SU-DHL-6 (cell line): ENCODE data around the gene EIF4EBP2.

ENCODE experiments used
- H2AFZ ChIP-seq: fragments of 200-600 bp; sonication (generic); 2 replicates; pipeline ENCODE4 v1.6.1; 2014; ENCODE audit warnings: low read depth, mild to moderate bottlenecking, moderate library complexity, mixed read lengths, antibody characterized with exemption, low read length; ENCODE audit not compliant: severe bottlenecking
- H3F3A ChIP-seq: fragments of 200-600 bp; shearing (Covaris generic); 2 replicates; pipeline ENCODE4 v1.6.0; 2016; ENCODE audit warnings: antibody characterized with exemption, mild to moderate bottlenecking; ENCODE audit not compliant: insufficient read depth
- H3K27ac ChIP-seq: fragments of 200-600 bp; sonication (generic); 2 replicates; pipeline ENCODE4 v1.5.1; 2016; ENCODE audit warnings: low read depth, mild to moderate bottlenecking, low read length, moderate library complexity, mixed read lengths
- H3K27me3 ChIP-seq: fragments of 200-600 bp; sonication (generic), shearing (Covaris generic); 2 replicates; pipeline ENCODE4 v1.6.0; 2014; ENCODE audit warnings: mild to moderate bottlenecking, low read length
- H3K36me3 ChIP-seq: fragments of 200-600 bp; sonication (generic); 2 replicates; pipeline ENCODE4 v1.6.1; 2014; ENCODE audit warnings: mild to moderate bottlenecking, low read length, mixed read lengths
- H3K4me2 ChIP-seq: fragments of 300-600, 200-600 bp; shearing (Covaris generic), sonication (generic); 2 replicates; pipeline ENCODE4 v1.6.0; 2014; ENCODE audit warnings: low read length, low read depth, mild to moderate bottlenecking; ENCODE audit not compliant: poor library complexity, severe bottlenecking
- H3K4me3 ChIP-seq: fragments of 200-600 bp; sonication (generic); 2 replicates; pipeline ENCODE4 v1.5.1; 2014; ENCODE audit warnings: antibody characterized with exemption, low read length, mild to moderate bottlenecking, mixed read lengths; ENCODE audit not compliant: insufficient read depth, poor library complexity, severe bottlenecking
- H3K79me2 ChIP-seq: fragments of 200-600 bp; sonication (generic); 2 replicates; pipeline ENCODE4 v1.6.1; 2014; ENCODE audit warnings: mild to moderate bottlenecking, low read length, moderate library complexity; ENCODE audit not compliant: insufficient read depth
- H3K9ac ChIP-seq: fragments of 200-600 bp; sonication (generic); 2 replicates; pipeline ENCODE4 v1.7.0; 2014; ENCODE audit warnings: mild to moderate bottlenecking, low read length
- H3K9me2 ChIP-seq: fragments of 200-600 bp; sonication (generic); replicated peaks from 2 replicates; pipeline ENCODE4 v1.6.1; 2014; ENCODE audit warnings: low read length; ENCODE audit not compliant: insufficient read depth
- H3K9me3 ChIP-seq: fragments of 200-600 bp; sonication (generic); 2 replicates; pipeline ENCODE4 v1.6.1; 2014; ENCODE audit warnings: low read length, mixed read lengths; ENCODE audit not compliant: insufficient read depth
- H4K20me1 ChIP-seq: fragments of 200-600 bp; sonication (generic); 2 replicates; pipeline ENCODE4 v1.6.1; 2014; ENCODE audit warnings: low read depth, mild to moderate bottlenecking, antibody characterized with exemption, low read length, moderate library complexity, mixed read lengths
- EZH2phosphoT487 ChIP-seq: fragments of 200-600 bp; sonication (generic), shearing (Covaris generic); conservative IDR thresholded peaks from 2 replicates; pipeline ENCODE4 v1.6.1; 2018; ENCODE audit warnings: mild to moderate bottlenecking, antibody characterized with exemption, low read length, moderate library complexity, mixed read lengths
- TF ChIP-seq, protein P1 (sequence below): fragments of 200-600 bp; sonication (generic); IDR thresholded peaks from one replicate; pipeline ENCODE4 v1.5.1; 2017; ENCODE audit warnings: antibody characterized with exemption, mild to moderate bottlenecking, low read length, moderate library complexity; ENCODE audit not compliant: insufficient read depth, poor library complexity, severe bottlenecking

Gene EIF4EBP2

DNA sequence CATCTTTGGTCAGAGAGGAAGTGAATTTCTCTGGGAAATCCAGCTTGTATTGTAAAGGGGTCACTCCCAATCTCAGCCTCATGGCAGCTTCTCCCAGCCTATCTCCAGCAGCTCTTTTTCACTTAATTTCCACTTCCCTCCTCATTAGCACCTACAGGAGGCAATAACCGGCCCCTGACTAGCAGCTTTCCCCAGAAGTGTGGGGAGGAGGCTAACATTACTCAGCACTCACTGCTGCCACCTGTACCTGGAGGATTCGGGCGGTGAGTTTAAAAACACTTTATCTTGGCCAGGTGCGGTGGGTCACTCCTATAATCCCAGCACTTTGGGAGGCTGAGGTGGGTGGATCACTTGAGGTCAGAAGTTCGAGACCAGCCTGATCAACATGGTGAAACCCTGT is 33.8 kb downstream of the EIF4EBP2 start:
- no peaks in the 10 kb centered on the region for H3K79me2 ChIP-seq
- H3K9me3 ChIP-seq: no peaks in the 10 kb centered on the region
- no peak overlapping the region for H2AFZ ChIP-seq
- no peaks in the 10 kb centered on the region for H3K27me3 ChIP-seq
- H3K9ac ChIP-seq: no peak overlapping the region
- H3K36me3 ChIP-seq: no peaks in the 10 kb centered on the region
- H3K4me3 ChIP-seq: no peak overlapping the region
- no peak overlapping the region for H3K4me2 ChIP-seq
- no peaks in the 10 kb centered on the region for H3K9me2 ChIP-seq
- no peak overlapping the region for H3K27ac ChIP-seq
- H3F3A ChIP-seq: no peaks in the 10 kb centered on the region
- TF ChIP-seq, protein P1, sequence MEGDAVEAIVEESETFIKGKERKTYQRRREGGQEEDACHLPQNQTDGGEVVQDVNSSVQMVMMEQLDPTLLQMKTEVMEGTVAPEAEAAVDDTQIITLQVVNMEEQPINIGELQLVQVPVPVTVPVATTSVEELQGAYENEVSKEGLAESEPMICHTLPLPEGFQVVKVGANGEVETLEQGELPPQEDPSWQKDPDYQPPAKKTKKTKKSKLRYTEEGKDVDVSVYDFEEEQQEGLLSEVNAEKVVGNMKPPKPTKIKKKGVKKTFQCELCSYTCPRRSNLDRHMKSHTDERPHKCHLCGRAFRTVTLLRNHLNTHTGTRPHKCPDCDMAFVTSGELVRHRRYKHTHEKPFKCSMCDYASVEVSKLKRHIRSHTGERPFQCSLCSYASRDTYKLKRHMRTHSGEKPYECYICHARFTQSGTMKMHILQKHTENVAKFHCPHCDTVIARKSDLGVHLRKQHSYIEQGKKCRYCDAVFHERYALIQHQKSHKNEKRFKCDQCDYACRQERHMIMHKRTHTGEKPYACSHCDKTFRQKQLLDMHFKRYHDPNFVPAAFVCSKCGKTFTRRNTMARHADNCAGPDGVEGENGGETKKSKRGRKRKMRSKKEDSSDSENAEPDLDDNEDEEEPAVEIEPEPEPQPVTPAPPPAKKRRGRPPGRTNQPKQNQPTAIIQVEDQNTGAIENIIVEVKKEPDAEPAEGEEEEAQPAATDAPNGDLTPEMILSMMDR: no peak
- TF ChIP-seq EZH2phosphoT487: no peak
- no peaks in the 10 kb centered on the region for H4K20me1 ChIP-seq

DNA sequence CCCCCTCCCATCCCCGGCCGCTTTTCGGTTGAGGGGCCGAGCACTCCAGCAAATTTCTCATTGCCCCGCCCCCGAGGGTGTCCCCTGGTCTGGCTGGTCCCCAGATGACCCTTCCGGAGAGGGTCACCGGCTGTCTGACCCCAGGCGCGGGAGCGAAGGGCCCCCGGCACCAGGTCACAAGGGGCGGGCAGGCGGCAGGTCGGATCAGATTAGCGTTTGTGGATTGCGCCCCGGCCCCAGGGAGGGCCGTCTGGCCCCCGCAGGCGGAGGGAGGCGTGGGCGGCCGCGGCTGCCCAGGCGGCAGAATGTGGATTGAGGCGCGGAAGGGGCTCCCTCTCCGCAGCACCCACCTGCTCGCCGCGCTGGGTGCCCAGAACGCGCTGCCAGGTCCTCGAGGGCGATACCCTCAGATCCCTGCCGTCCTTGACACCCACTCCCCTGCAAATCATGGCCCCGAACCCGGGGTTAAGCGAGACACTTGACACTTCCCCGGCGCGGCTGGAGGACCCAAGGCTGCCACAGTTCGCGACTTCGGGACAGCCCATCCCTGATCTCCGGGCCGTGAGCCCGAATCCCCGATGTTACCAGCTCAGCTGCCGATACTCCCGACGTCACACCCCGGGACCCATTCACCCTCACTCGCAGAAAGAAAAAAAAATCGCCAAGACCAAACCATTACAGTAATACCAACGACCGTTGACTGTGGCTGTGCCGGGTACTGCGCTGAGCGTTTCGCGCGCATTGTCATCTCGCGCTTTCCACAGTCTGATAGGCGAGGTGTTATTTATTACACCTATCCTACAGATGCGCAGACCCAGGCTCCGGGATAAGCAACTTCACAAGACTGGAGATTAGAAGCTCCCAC is 36.6 kb downstream of the EIF4EBP2 start:
- no peak overlapping the region for H3K4me3 ChIP-seq
- H3K36me3 ChIP-seq: no peaks in the 10 kb centered on the region
- no peaks in the 10 kb centered on the region for H3K79me2 ChIP-seq
- no peaks in the 10 kb centered on the region for H4K20me1 ChIP-seq
- H2AFZ ChIP-seq: no peak overlapping the region
- no peak overlapping the region for H3K4me2 ChIP-seq
- H3K27ac ChIP-seq: no peak overlapping the region
- H3K9ac ChIP-seq: no peak overlapping the region
- H3K9me2 ChIP-seq: no peaks in the 10 kb centered on the region
- no peaks in the 10 kb centered on the region for H3K27me3 ChIP-seq
- no peak for TF ChIP-seq EZH2phosphoT487
- TF ChIP-seq, protein P1: no peak
- no peaks in the 10 kb centered on the region for H3F3A ChIP-seq
- no peaks in the 10 kb centered on the region for H3K9me3 ChIP-seq

DNA sequence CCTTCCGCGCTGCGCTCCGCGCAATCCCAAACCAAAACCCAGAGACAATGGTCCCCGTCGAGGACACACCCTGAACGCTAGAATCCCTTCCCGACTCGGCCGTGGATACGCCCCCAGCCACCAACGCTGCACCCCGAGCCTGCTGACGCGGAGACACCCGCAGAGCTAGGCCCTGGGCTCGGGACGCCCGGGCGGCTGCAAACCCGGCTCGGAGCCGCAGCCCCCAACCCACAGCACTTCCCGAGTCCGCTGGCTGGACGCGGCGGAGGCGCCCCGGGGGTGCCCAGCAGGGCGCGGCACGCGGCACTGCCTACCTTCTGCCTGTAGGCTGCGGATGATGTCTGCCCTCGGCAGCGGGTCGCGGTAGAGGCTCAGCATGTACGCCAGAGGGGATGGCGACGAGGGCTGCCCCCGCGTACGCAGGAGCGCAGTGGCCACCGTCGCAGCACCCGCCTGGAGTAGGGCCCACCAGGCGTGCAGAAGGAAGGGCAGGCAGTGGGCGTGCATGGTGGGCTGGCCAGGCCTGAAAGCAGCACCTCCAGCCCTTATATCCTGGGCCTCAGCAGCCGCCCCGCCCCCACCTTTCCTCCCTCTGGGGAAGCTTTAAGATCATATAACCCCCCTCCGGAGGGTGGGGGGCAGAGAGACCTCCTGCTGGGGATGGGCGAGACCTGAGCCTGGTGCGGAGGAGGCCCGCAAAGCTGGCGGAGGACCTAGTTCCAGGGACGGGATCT is 37.4 kb downstream of the EIF4EBP2 start, which contains the start of gene NODAL:
Gene NODAL, minus strand, starts transcription at position 521 of the 734 bp plus-strand sequence. Its CDS starts 14 bp downstream, at position 507.
- Histone ChIP-seq H3K9me2 (no peaks in the 10 kb centered on the region), H3K36me3 (no peaks in the 10 kb centered on the region), H3K79me2 (no peaks in the 10 kb centered on the region), H3K4me2 (no peak within 1 kb of the TSS), H3K9ac (no peak within 1 kb of the TSS), H3K9me3 (no peaks in the 10 kb centered on the region), H2AFZ (no peak within 1 kb of the TSS), H3F3A (no peaks in the 10 kb centered on the region), H4K20me1 (no peaks in the 10 kb centered on the region), H3K27ac (no peak within 1 kb of the TSS), H3K27me3 (no peaks in the 10 kb centered on the region), H3K4me3 (no peak within 1 kb of the TSS)
- TF ChIP-seq, protein P1: no peak
- no peak for TF ChIP-seq EZH2phosphoT487
